NCI-H146 treated with DMSO at 0.1 percent for 48 hours (cell line): ENCODE data around the gene PIEZO1.

Experiments
- DNase-seq: peaks from one replicate; lab custom pipeline; 2025; ENCODE audit not compliant: unreplicated experiment; lab: John Stamatoyannopoulos, UW

Gene PIEZO1

GRCh38 chr16:88705801-88706228, 79.2 kb downstream of the PIEZO1 start:
- DNase-seq: no peak

GRCh38 chr16:88705076-88705684, 79.8 kb downstream of the PIEZO1 start:
- no peak for DNase-seq

DNA sequence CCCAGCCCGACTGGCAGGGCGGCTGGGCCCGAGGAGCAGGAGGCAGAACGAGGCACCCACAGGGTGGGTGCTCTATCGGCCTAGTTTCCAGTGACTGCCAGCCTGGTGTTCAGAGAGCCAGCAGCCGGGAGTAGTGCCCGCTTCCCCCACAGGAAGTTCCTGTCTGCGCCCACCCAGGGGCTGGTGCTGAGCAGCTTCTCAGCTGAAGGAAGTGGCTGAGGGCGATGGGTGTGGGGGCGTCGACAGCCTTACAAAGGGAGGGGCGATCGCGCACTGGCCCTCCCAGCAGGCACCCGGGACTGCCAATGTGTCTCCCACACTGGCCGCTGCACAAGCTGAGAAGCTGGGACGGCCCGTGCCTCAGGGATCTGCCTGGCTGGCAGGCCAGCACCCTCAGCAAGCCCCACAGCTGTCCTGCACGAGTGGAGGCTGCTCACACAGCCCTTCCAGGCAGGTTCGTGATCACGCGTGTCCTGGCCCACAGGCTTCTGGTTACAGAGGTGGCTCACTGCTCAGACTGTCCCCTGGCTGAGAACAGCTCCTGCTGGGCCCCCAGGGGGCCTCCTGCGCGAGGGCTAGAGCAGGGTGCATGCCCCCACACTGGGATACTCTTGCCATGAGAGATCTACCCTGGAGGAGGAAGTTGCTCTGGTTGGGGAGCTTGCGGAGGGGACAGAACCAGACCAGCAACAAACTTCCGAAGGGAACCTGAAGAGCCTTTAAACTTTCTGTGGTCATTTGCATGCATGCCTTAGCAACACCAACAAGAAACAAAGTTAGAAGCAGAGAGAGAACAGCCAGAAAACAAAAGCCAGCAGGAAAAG, 81.3 kb downstream of the PIEZO1 start:
- no peak for DNase-seq

- no peak for DNase-seq
Measured at GRCh38 chr16:88702371-88703210, 82.4 kb downstream of the PIEZO1 start.

GRCh38 chr16:88701581-88702370, 83.2 kb downstream of the PIEZO1 start:
- DNase-seq: no peak

DNA sequence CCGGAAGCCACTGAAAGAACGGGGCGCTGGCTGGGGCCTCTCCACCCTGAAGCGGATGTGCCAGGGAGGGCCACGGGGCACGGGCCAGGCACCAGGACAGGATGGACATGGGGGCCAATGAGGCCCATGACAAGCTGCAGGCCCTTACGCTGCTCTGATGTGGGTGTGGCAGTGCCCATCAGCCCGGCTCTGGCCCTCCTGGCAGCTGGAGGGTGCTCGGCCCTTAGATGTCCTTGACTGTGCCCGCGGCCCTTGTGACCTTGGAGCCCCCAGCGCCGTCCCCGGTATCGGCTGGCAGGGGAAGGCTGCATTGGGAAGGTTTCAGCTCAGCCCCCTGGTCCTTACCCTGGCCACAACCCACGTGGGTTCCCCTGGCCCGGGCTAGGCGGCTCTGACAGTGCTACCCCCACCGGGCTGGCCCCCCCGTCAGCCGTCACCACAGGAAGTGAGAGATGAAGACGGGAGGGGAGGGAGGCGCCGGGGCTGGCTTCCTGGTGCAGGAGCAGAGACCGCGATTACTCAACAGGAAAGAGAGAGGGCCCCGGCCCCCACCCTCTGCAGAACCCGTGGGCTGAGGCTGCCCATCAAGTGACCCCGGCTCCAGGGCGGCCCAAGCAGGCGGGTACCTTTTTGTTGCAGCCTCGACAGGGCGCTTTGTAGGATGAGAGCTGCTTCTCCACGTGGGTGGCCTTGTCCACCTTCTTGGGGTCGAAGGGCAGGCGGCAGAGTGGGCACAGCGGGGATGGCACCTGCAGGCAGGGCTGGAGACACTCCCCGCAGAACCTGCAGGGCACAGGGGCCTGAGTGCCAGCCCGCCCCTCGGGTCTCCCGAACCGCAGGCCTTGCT, 84.2 kb downstream of the PIEZO1 start:
- no peak for DNase-seq

DNA sequence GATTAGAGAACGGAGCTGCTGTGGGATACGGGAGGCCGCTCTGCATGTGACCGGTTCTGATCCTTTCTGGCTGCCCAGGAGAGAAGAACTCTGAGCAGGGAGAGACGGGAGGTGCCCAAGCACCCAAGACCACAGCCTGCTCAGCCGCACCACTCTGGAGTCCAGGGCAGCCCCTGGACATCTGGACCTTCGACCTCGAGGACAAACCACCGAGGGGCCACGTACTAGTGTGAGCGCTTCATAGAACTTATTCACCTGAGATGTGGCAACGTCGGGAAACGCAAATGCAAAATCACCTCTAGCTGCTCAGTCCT, 84.7 kb downstream of the PIEZO1 start:
- no peak for DNase-seq

DNA sequence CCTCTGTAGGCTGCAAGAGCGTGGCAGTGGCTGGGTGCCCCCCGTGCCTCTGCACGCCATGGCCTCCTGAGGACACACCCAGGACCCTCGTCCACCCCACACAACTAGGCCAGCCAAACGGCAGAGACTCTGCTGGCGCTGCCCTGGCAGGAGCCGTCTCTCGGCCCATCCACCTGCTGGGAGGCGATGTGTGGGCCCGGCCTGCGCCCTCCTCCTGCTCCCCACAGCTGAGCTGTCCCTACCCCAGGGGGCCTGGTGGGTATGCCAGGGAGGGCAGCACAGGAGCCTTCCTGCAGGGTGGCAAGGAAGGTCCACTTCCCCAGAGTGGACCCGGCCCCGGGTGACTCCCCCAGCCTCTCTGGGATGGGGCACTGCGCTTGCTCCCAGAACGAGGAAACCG, 85.8 kb downstream of the PIEZO1 start:
- DNase-seq: no peak

DNA sequence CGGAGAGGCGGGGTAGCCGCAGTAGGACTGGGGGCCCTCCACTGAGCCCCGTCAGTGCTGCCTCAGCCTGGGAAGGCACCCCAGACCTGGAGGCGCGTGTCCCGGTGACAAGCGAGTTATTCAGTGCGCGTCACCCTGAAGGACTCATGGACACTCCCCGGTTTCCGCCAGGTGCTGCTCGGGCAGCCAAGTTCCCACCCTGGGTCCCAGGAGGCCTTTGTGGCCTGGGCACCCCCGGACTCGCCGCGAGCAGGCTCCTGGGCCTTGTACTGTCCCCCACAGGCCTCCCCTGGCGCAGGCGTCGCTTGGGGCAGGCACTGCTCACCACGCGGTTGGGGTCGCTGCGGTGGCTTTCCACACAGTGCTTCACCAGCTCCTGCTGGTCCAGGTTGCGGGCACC, 86.4 kb downstream of the PIEZO1 start:
- DNase-seq: no peak

DNA sequence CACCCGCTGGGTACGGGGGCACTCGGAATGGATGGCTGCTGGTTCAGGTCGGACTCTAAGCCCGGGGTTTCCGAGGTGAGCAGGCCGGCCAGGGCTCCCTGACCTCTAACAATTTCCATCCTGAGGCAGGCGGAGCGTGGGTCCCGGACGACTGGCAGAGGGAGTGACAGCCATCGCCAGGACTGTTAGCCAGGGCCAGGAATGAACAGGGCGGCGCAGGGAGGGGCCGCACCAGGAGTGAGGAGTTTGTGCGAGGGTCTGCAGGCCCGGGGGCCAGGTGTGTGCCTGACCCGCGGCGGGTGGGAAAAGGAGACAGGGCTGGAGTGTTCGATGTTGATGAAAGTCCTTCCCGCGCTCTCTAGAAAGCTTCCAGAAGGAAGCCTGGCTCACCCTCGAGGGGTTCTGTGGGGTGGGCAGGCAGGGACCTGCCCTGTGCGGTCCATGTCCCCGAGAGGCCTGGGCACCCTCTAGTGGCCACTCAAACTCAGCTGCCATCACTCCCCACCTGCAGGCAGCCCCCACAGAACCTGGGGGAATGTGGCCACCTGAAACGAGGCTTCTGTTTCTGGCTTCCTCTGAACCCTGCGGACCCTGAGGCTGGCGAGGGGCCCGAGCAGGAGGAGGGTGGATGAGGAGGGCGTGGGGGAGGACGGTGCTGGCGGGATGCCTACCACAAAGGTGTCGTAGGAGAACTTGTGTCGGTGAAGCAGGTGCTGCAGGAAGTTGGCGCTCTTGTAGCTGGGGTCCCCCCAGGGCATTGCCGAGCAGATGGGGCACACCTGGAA, 87.0 kb downstream of the PIEZO1 start:
- no peak for DNase-seq

- DNase-seq: no peak
Measured at GRCh38 chr16:88697116-88697830, 87.7 kb downstream of the PIEZO1 start.

DNA sequence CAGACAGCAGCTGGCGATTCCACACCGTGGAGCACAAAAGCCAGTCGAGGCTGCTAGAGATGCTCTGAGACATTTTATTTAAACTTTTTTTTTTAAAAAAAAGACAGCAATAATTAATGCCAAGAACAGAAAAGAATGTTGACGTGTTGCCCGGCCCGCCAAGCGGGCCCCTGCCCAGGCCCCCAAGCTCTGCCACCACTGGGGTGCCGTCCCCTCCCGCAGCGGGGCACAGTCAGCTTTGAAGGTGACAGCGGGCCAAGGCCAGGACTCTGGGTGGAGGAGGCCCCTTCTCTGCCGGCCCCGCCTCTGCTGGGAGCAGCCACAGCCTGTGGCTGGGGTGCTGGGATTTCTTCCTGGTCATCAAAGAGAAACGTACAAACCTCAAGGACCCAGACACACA, 88.6 kb downstream of the PIEZO1 start:
- no peak for DNase-seq

GRCh38 chr16:88695753-88696152, 89.3 kb downstream of the PIEZO1 start:
- DNase-seq: no peak

DNA sequence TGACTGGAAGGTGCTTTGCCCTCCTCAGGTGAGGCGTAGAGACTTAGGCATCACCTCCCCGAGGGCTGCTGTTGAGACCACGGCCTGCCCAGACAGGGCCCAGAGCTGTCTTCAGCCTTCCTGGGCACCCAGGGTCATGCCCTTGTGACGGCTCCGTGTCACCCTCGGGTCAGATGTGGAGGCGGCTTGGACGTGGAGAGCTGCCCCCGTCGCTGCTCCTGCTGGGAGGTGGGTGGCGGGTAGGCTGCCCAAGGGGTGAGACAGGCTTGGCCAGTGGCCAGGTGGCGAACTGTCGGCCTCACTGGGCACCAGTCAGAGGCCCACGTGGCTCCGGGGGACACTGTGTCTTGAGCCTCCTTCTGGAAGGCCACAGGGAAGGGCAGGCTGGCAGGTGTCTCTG, 89.8 kb downstream of the PIEZO1 start:
- no peak for DNase-seq

DNA sequence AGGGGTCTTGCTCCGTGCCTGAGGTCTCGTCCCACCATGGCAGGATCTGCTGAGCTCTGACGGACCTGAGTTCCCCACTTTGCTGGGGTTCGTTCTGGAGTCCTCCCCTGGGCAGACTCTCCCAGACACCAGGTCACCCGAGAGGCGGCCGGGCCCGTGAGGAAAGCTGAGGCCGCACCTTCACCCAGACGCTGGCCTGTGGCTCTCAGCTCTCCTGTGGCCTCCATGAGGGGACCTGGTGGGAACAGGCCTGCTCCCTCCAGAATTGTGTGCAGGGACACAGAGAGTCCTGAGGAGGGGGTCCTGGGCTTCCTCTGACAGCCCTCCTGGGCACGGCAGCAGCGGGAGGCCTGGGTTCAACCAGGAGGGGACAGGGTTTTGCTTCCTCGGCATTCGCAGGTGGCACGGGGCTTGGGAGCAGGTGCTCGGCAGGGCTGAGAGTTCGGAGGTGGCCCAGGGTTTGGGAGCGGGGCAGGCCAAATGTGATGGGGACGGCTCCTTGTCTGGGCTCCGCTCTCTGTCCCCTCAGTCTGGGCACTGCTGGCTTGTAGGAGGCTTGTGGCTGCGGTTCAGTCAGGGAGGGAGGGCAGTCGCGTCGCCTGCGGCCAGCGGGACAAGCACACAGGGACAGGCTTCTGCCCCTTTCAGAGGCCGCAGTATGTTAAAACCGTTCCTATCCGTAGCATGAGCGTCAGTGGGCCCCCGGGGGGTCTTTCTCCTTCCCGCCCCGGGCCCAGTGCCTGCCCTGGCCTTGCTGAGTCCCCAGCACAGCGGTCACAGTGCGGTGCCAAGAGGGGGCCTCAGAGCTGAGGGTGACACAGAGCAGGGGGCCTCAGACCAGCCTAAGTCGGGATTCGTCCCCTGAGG, 90.6 kb downstream of the PIEZO1 start:
- no peak for DNase-seq

DNA sequence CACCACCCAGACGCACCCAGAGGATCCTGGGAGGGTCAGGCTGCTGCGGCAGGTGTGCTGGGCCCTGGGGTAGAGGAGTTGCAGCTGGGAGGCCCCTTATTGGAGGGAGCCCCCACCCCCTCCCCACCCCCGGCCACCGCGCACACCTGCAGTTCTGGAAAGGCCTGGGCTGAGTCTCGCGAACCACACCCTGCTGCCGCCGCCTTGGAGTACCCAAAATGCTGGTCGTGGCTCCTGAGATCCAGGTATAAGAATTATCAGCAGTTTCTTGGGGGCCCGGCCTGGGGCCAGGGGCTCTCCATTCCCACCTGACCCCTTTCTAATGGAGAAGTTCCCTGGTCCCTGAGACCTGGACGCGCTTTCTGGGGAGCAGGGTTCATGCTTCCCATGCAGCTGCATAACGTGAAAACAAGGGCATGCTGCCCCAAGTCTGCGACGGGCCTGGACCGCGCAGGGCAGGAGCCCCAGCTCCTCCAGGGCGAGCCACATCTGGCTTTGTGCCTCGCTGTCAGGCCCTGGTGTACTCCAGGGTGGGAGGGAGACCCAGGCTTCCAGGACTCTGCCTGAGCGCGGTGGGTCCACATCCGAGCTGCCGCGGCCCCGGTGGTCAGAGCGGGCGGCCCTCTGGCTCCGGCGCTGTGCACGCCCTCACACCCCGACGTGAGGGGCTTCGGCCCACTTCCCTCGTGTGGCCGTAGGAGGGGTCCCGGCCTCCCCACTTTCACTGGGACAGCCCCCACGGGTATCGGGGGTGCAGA, 91.4 kb downstream of the PIEZO1 start:
- DNase-seq: no peak

- DNase-seq: no peak
Measured at GRCh38 chr16:88692861-88693260, 92.2 kb downstream of the PIEZO1 start.
